ENCODE measurements around the gene B9D2.

The B9D2 gene

GRCh38 chr19:41362143-41362847 lies 1.7 kb downstream of the B9D2 start:
- H2AFZ ChIP-seq (ENCODE audit: low read depth, low read length) = no peak overlapping the region
- no peak overlapping the region for H3K18ac ChIP-seq (ENCODE audit: low read depth in 1 of 2, low read length in 2 of 2)
- peaks cover 23% of the 10 kb centered on the region for H3K79me1 ChIP-seq (replicated peaks; ENCODE audit: low read length, poor library complexity, severe bottlenecking)
- no peak overlapping the region for H4K91ac ChIP-seq (ENCODE audit: low read length)
- H3K4me3 ChIP-seq (ENCODE audit: insufficient read depth in 1 of 2, low read depth in 1 of 2, low read length in 2 of 2) = no peak overlapping the region
- no peaks in the 10 kb centered on the region for H3K27me3 ChIP-seq (ENCODE audit: control insufficient read depth in 1 of 2, insufficient read depth in 1 of 2, low read length in 2 of 2)
- H2AK5ac ChIP-seq (ENCODE audit: low read length, severe bottlenecking) = no peak overlapping the region
- peaks cover 17% of the 10 kb centered on the region for H3K4me1 ChIP-seq (ENCODE audit: control insufficient read depth, insufficient read depth, low read depth, low read length)
- no peak overlapping the region for H3K27ac ChIP-seq (ENCODE audit: low read length, poor library complexity, severe bottlenecking)
- peak; percentile 26 for DNase-seq
- no peaks in the 10 kb centered on the region for H3K9me3 ChIP-seq (ENCODE audit: control insufficient read depth, low read length)
- H2BK12ac ChIP-seq (ENCODE audit: low read length in 2 of 2) = no peak overlapping the region
- no peak overlapping the region for H2BK120ac ChIP-seq (ENCODE audit: low read depth, low read length)
- no peak overlapping the region for H3K9ac ChIP-seq (ENCODE audit: low read length)
- H3K14ac ChIP-seq (ENCODE audit: low read length in 2 of 2) = no peak overlapping the region
- no peak overlapping the region for H3K4me2 ChIP-seq (ENCODE audit: low read length, poor library complexity, severe bottlenecking)
- peaks cover 0 to 4% of the 10 kb centered on the region in 2 experiments for H3K36me3 ChIP-seq (ENCODE audit: control insufficient read depth in 1 of 2, insufficient read depth in 2 of 2, low read depth in 1 of 2, low read length in 2 of 2)
- H2BK5ac ChIP-seq (ENCODE audit: low read depth, low read length, poor library complexity, severe bottlenecking) = no peak overlapping the region
- H3K4ac ChIP-seq (ENCODE audit: low read depth in 1 of 2, low read length in 2 of 2) = no peak overlapping the region
- H2BK15ac ChIP-seq (ENCODE audit: low read depth, poor library complexity, severe bottlenecking) = no peak overlapping the region
- 98% methylated on average over 7 of the region's 10 CpGs for WGBS
- no peak overlapping the region for H3K23ac ChIP-seq (ENCODE audit: low read length in 2 of 2)
- H4K8ac ChIP-seq (ENCODE audit: low read length) = no peak overlapping the region

- Histone ChIP-seq H3K36me3 (ENCODE audit: control insufficient read depth in 1 of 2, insufficient read depth in 2 of 2, low read depth in 1 of 2, low read length in 2 of 2) (peaks cover 0 to 7% of the 10 kb centered on the region in 2 experiments), H3K9ac (ENCODE audit: low read length) (no peak overlapping the region), H3K79me1 (replicated peaks; ENCODE audit: low read length, poor library complexity, severe bottlenecking) (peaks cover 13% of the 10 kb centered on the region), H4K91ac (ENCODE audit: low read length) (no peak overlapping the region), H3K23ac (ENCODE audit: low read length in 2 of 2) (no peak overlapping the region), H2BK120ac (ENCODE audit: low read depth, low read length) (no peak overlapping the region), H3K4me3 (ENCODE audit: insufficient read depth in 1 of 2, low read depth in 1 of 2, low read length in 2 of 2) (no peak overlapping the region), H3K18ac (ENCODE audit: low read depth in 1 of 2, low read length in 2 of 2) (no peak overlapping the region), H3K4me1 (ENCODE audit: control insufficient read depth, insufficient read depth, low read depth, low read length) (peaks cover 7% of the 10 kb centered on the region), H3K27me3 (ENCODE audit: control insufficient read depth in 1 of 2, insufficient read depth in 1 of 2, low read length in 2 of 2) (no peaks in the 10 kb centered on the region), H4K8ac (ENCODE audit: low read length) (no peak overlapping the region), H3K9me3 (ENCODE audit: control insufficient read depth, low read length) (no peaks in the 10 kb centered on the region), H2BK12ac (ENCODE audit: low read length in 2 of 2) (peak overlapping the region in 1 of 2 experiments; percentile 43), H2BK5ac (ENCODE audit: low read depth, low read length, poor library complexity, severe bottlenecking) (no peak overlapping the region), H3K4ac (ENCODE audit: low read depth in 1 of 2, low read length in 2 of 2) (no peak overlapping the region), H2AFZ (ENCODE audit: low read depth, low read length) (no peak overlapping the region), H3K4me2 (ENCODE audit: low read length, poor library complexity, severe bottlenecking) (no peak overlapping the region), H3K14ac (ENCODE audit: low read length in 2 of 2) (no peak overlapping the region), H3K27ac (ENCODE audit: low read length, poor library complexity, severe bottlenecking) (no peak overlapping the region), H2AK5ac (ENCODE audit: low read length, severe bottlenecking) (no peak overlapping the region), H2BK15ac (ENCODE audit: low read depth, poor library complexity, severe bottlenecking) (peak overlapping the region; percentile 74)
- DNase-seq = no peak
- 85% methylated on average over 1 of the region's 1 CpG for WGBS
Observed at GRCh38 chr19:41359741-41360140, 4.2 kb downstream of the B9D2 start.

- no peak overlapping the region for H3K4me3 ChIP-seq (ENCODE audit: insufficient read depth in 1 of 2, low read depth in 1 of 2, low read length in 2 of 2)
Observed at GRCh38 chr19:41357746-41358145, 6.2 kb downstream of the B9D2 start.

GRCh38 chr19:41356984-41357739 lies 6.8 kb downstream of the B9D2 start:
- 87% methylated on average over 11 of the region's 11 CpGs for WGBS
- Histone ChIP-seq H4K8ac (ENCODE audit: low read length) (no peak overlapping the region), H3K18ac (ENCODE audit: low read depth in 1 of 2, low read length in 2 of 2) (no peak overlapping the region), H3K79me1 (replicated peaks; ENCODE audit: low read length, poor library complexity, severe bottlenecking) (peaks cover 9% of the 10 kb centered on the region), H3K27me3 (ENCODE audit: control insufficient read depth in 1 of 2, insufficient read depth in 1 of 2, low read length in 2 of 2) (no peaks in the 10 kb centered on the region), H3K9ac (ENCODE audit: low read length) (no peak overlapping the region), H3K14ac (ENCODE audit: low read length in 2 of 2) (no peak overlapping the region), H3K4ac (ENCODE audit: low read depth in 1 of 2, low read length in 2 of 2) (no peak overlapping the region), H3K9me3 (ENCODE audit: control insufficient read depth, low read length) (no peaks in the 10 kb centered on the region), H2BK15ac (ENCODE audit: low read depth, poor library complexity, severe bottlenecking) (no peak overlapping the region), H2BK5ac (ENCODE audit: low read depth, low read length, poor library complexity, severe bottlenecking) (no peak overlapping the region), H4K91ac (ENCODE audit: low read length) (no peak overlapping the region), H3K4me2 (ENCODE audit: low read length, poor library complexity, severe bottlenecking) (no peak overlapping the region), H2BK120ac (ENCODE audit: low read depth, low read length) (no peak overlapping the region), H2AK5ac (ENCODE audit: low read length, severe bottlenecking) (no peak overlapping the region), H2BK12ac (ENCODE audit: low read length in 2 of 2) (no peak overlapping the region), H3K27ac (ENCODE audit: low read length, poor library complexity, severe bottlenecking) (no peak overlapping the region), H3K4me3 (ENCODE audit: insufficient read depth in 1 of 2, low read depth in 1 of 2, low read length in 2 of 2) (no peak overlapping the region), H3K36me3 (ENCODE audit: control insufficient read depth in 1 of 2, insufficient read depth in 2 of 2, low read depth in 1 of 2, low read length in 2 of 2) (peaks cover 0 to 11% of the 10 kb centered on the region in 2 experiments), H3K23ac (ENCODE audit: low read length in 2 of 2) (no peak overlapping the region), H3K4me1 (ENCODE audit: control insufficient read depth, insufficient read depth, low read depth, low read length) (peaks cover 3% of the 10 kb centered on the region), H2AFZ (ENCODE audit: low read depth, low read length) (no peak overlapping the region)
- no peak for DNase-seq

More at GRCh38 chr19:41357746-41358145, 6.2 kb downstream of the B9D2 start:
- DNase-seq = no peak
- no peak overlapping the region for H4K8ac ChIP-seq (ENCODE audit: low read length)
- peaks cover 9% of the 10 kb centered on the region for H3K79me1 ChIP-seq (replicated peaks; ENCODE audit: low read length, poor library complexity, severe bottlenecking)
- H2BK120ac ChIP-seq (ENCODE audit: low read depth, low read length) = no peak overlapping the region
- H3K9me3 ChIP-seq (ENCODE audit: control insufficient read depth, low read length) = no peaks in the 10 kb centered on the region
- no peak overlapping the region for H4K91ac ChIP-seq (ENCODE audit: low read length)
- H2BK12ac ChIP-seq (ENCODE audit: low read length in 2 of 2) = peak overlapping the region in 1 of 2 experiments; percentile 15
- H3K18ac ChIP-seq (ENCODE audit: low read depth in 1 of 2, low read length in 2 of 2) = no peak overlapping the region
- H3K4ac ChIP-seq (ENCODE audit: low read depth in 1 of 2, low read length in 2 of 2) = no peak overlapping the region
- no peak overlapping the region for H3K4me2 ChIP-seq (ENCODE audit: low read length, poor library complexity, severe bottlenecking)
- peaks cover 0 to 11% of the 10 kb centered on the region in 2 experiments for H3K36me3 ChIP-seq (ENCODE audit: control insufficient read depth in 1 of 2, insufficient read depth in 2 of 2, low read depth in 1 of 2, low read length in 2 of 2)
- H2BK15ac ChIP-seq (ENCODE audit: low read depth, poor library complexity, severe bottlenecking) = no peak overlapping the region
- H3K4me1 ChIP-seq (ENCODE audit: control insufficient read depth, insufficient read depth, low read depth, low read length) = peaks cover 1% of the 10 kb centered on the region
- no peaks in the 10 kb centered on the region for H3K27me3 ChIP-seq (ENCODE audit: control insufficient read depth in 1 of 2, insufficient read depth in 1 of 2, low read length in 2 of 2)
- no peak overlapping the region for H3K14ac ChIP-seq (ENCODE audit: low read length in 2 of 2)
- no peak overlapping the region for H3K9ac ChIP-seq (ENCODE audit: low read length)
- no peak overlapping the region for H3K27ac ChIP-seq (ENCODE audit: low read length, poor library complexity, severe bottlenecking)
- no peak overlapping the region for H3K23ac ChIP-seq (ENCODE audit: low read length in 2 of 2)
- 97% methylated on average over 13 of the region's 13 CpGs for WGBS
- H2AFZ ChIP-seq (ENCODE audit: low read depth, low read length) = no peak overlapping the region
- H2AK5ac ChIP-seq (ENCODE audit: low read length, severe bottlenecking) = no peak overlapping the region
- no peak overlapping the region for H2BK5ac ChIP-seq (ENCODE audit: low read depth, low read length, poor library complexity, severe bottlenecking)
